GM21825 (cell line): ENCODE data around the gene ACP4.

Experiments used
- ATAC-seq: cut with Tn5 transposase; IDR thresholded peaks from one replicate; pipeline ENCODE4 v1.9.1; 2021; ENCODE audit warnings: mild to moderate bottlenecking, moderate library complexity; ENCODE audit not compliant: unreplicated experiment

ACP4 gene

DNA sequence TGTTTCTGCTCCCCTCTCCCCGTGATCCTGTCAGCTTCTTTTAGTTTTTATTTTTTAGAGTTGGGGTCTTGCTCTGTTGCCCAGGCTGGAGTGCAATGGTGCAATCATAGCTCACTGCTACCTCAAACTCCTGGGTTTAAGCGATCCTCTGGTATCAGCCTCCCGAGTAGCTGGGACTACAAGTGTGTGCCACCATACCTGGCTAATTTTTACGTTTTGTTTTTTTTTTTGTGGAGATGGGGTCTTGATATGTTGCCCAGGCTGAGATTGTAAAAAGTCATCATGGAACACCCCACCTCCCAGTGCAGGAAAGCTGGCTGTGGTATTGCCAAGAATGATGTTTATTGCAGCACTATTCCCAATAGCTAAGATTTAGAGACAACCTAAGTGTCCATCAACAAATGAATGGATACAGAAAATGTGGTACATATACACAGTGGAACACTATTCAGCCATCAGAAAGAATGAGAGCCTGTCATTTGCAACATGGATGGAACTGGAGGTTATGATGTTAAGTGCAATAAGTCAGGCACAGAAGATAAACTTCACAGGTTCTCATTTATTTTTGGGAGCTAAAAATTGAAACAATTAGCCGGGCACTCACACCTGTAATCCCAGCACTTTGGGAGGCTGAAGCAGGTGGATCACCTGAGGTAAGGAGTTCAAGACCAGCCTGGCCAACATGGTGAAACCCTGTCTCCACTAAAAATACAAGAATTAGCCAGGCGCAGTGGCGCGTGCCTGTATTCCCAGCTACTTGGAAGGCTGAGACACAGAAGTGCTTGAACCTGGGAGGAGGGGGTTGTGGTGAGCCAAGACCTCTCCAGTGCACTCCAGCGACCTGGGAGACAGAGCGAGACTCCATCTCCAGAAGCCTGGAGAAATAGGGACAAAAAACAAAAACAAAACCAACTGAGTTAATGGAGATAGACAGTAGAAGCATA is 49.8 kb downstream of the ACP4 start:
- ATAC-seq, result no peak

DNA sequence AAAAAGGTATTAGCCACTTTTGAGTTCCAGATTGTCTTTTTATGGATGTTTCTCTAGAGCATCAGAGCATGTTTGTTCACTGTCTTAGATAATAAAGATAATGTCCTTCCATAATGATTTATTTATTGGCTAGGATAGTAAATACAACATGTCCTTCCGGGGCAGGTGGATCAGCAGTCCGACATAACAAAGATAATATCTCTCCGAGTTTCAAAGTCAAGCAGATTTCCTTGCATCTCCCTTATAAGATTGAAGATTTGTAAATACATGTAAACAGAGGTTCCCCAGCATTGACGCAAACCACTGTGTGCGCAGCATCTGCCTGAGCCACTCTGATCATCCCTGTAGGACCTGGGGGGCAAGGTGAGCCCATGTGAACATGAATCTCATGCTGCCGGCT is 51.9 kb downstream of the ACP4 start:
- no peak for ATAC-seq

DNA sequence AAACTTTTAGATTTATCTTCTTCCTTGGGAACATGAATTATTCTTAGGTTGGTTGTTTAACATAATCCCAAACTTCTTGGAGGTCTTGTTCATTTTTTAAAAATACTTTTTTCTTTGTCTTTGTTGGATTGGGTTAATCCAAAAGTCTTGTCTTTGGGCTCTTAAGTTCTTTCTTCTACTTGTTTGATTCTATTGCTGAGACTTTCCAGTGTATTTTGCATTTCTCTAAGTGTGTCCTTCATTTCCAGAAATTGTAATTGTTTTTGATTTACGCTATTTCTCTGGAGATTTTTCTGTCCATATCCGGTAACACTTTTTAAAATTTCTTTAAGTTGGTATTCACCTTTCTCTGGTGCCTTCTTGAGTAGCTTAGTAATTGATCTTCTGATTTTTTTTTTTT is 53.0 kb downstream of the ACP4 start:
- ATAC-seq, result no peak

DNA sequence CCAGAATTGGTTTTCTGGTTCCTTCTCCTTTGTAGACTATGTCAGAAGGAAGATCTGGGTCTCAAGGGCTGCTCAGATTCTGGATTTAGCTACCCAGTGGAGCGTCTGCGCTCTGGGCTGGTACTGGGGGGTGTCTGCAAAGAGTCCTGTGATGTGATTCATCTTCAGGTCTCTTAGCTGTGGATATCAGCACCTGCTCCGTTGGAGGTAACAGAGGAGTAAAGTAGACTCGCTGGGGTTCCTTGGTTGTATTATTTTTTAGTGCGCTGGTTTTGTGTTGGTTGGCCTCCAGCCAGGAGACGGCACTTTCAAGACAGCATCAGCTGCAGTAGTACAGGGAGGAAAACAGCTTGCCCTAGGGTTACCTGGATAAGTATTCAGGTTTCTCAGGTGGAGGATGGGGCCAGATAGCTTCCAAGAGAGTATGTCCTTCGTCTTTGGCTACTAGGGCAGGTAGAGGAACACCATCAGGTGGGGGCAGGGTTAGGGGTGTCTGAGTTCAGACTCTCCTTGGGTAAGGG is 53.5 kb downstream of the ACP4 start:
- no peak for ATAC-seq

DNA sequence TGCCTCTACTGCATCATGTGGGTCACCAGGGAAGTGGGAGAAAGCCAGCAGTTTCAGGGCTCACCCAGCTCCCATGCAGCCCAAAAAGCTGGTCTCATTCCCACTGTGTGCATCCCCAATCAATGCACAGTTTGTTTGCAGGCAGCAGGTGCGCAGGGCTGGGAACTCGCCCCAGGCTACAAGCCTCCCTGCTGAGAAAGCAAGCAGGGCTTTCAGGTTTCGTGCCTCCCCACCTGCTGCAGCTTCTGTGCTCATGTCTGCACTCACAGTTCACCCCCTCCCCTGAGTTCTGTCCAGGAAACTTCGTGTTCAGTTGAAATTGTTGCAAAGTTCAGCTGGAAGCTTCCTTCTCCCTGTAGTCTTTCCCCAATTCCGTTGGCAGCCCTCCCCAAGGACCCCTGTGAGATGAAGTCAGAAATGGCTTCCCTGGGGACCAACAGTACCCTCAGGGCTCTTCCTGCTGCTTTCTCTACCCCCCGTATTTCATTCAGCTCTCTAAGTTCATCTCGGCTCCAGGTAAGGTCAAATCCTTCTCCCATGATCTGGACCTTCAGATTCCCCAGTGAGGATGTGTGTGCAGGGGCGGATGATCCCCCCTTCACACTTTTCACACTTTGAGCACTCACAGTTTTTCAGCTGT is 54.2 kb downstream of the ACP4 start:
- no peak for ATAC-seq
